Islet precursor cell (in vitro differentiated cells): ENCODE data around the gene TIMM22.
"Not testable (repeated sequence)": the region's sequence is repeated elsewhere in the genome, so short reads cannot be mapped to it uniquely, and the experiment has no call there.

Experiments
- DNase-seq: peaks from one replicate; pipeline ENCODE4 v3.0.0-alpha.2; 2018

TIMM22 gene

GRCh38 chr17:973053-973452, 23.9 kb upstream of the TIMM22 start:
- DNase-seq: peak; percentile 100

DNA sequence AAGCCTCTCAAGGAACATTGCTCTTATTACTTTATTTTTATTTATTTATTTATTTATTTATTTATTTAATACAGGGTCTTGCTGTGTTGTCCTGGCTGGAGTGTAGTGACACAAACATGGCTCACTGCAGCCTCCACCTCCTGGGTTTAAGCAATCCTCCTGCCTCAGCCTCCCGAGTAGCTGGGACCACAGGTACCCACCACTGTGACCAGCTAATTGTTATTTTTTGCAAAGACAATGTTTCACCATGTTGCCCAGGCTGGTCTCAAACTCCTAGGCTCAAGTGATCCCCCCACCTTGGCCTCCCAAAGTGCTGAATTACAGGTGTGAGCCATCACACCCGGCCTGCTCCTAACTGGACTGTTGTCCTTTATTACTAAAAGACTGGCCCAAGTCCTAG, 22.2 kb upstream of the TIMM22 start:
- DNase-seq: not testable (repeated sequence)

GRCh38 chr17:975371-975915, 21.5 kb upstream of the TIMM22 start:
- peak; percentile 60 for DNase-seq

GRCh38 chr17:976312-976711, 20.6 kb upstream of the TIMM22 start:
- DNase-seq: no peak

GRCh38 chr17:977166-977565, 19.8 kb upstream of the TIMM22 start:
- DNase-seq: peak; percentile 63

DNA sequence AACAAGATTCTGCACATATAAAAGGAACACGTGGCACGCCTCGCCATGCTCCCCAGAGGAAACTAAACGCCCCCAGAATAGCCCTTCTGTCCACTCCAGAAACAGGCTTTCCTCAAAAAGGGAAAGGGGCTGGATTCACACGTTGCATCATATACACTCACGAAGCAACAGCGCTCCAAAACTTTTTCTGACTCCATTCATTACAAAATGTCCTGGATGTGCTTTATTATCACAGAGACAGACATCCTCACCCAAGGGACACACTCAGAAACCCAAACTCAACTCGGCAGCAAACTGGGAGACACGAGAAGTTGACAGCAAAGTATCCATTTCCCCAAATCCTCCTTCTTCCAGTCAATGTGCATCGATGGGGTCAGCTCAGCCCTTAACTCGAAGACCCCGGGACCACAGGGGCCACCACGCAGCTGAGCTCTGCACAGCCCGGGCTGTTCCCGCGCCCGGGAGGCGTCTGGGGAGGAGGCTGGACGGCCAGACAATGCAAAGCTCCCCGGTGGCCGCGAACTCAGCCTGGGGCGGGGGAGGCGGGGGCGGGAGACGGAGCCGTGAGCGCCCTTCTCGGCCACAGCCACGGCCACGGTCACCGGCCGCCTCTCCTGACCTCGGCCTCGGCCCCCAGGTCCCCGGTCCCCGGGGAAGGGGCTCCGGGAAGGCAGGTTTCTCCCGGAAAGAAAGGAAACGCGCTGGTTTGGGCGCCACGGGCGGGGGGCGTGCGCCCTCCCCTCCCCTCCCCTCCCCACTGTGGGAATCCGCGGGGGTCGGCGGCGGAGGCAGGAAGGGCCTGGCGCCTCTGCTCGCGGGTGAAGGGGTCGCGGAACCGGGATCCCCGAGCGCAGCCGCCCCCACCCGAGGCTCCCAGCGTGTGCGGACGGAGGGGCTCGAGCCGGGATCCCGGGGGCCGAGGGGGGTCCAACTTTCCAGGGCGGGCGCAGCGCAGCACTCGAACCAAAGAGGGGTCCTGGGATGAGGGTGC, 18.5 kb upstream of the TIMM22 start:
- DNase-seq: peak; percentile 83

DNA sequence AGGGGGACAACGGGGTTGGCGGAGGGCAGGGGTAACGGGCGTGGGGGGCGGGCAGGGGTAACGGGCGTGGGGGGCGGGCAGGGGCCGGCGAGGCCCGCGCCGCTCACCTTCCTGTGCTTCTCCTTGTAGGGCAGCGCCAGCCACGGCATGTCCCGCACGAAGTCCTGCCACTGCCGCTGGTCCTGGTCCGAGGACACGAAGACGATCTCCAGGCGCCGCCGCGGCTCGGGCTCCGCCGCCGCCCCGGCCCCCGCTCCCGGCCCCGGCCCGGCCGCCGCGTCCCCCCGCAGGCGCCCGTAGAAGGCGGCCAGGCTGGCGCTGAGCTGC, 17.8 kb upstream of the TIMM22 start:
- no peak for DNase-seq

DNA sequence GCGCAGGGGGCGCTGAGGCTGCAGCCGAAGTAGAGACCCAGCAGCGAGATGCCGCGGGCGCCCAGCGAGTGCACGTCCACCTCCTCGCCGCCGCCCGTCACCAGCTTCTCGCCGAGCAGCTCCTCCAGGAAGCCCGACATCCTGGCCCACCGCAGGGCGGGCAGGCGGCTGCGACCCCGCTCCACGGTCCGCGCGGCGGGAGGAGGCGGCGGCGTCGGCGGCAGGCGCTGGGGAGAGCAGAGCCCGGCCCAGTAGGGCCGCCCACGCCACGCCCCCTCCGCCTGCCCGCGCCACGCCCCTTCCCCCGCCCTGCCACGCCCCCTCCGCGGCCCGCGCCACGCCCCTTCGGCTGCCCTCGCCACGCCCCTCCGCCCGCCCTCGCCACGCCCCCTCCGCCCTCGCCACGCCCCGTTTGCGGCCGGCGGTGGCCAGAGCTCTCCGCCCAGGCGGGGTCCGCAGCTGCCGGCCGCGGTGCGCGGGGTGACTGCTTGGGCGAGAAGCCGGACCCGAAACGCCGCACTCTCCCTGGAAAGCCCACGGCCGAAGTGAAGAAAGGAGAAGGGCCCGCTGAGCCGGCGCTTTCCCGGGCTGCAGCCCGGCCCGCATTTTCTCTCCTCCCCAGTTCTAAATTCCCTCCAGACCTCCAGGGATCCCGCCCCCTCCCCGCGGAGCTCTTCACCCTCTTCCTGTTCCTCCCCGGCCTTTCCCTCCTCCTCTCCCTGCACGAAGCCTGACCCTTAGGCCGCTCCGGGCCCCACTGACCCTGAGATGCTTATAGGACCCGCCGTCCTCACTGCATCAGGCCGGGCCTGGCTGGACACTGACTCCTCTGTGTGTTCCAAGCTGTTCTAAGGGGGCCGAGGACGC, 17.2 kb upstream of the TIMM22 start, which contains the start of gene NXN:
Gene NXN, minus strand, starts transcription at position 238 of the 867 bp plus-strand sequence.
- peak; percentile 96 for DNase-seq

- DNase-seq: peak; percentile 93
Observed at GRCh38 chr17:980406-981291, 16.3 kb upstream of the TIMM22 start.

DNA sequence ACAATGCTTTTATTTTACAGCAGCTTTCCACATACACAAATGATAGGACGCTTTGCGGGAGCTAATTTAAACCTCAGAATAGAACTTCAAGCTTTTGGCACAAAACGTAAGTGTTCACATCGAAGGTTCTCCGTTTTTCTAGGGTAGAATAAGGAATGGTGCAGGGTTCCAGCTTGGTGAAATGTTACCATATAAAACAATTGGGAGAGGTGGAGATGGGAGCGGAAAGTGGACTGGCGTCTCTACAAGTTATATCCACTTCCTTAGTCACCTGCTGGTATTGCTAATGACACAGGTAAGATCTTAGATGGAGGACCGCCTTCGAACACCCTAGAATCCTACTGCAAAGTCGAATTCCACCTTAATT, 15.7 kb upstream of the TIMM22 start:
- no peak for DNase-seq

- DNase-seq: no peak
Observed at GRCh38 chr17:983921-984320, 13.0 kb upstream of the TIMM22 start.

GRCh38 chr17:986322-986929, 10.5 kb upstream of the TIMM22 start:
- DNase-seq: peak; percentile 89

- no peak for DNase-seq
Observed at GRCh38 chr17:987931-988330, 9.0 kb upstream of the TIMM22 start.

- DNase-seq: no peak
Observed at GRCh38 chr17:988561-988960, 8.4 kb upstream of the TIMM22 start.

DNA sequence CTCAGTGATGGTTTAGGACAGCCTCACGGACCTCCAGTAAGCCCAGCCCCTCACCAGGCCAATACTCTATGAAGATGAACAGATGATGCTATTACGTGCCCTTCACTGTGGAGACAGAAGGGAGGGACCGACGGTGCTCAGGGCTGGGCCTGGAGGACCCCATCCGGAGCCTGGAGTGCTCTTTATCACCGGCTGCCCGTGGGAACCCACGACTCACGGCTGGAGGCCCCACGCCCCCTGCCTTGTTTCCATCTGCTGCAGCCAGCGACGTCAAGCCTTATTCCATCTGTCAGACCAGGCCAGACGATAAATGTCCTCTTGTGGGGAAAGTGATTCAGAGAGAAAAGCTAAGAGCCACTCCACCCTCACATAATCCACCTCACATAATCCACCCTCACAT, 4.0 kb upstream of the TIMM22 start:
- peak; percentile 48 for DNase-seq

DNA sequence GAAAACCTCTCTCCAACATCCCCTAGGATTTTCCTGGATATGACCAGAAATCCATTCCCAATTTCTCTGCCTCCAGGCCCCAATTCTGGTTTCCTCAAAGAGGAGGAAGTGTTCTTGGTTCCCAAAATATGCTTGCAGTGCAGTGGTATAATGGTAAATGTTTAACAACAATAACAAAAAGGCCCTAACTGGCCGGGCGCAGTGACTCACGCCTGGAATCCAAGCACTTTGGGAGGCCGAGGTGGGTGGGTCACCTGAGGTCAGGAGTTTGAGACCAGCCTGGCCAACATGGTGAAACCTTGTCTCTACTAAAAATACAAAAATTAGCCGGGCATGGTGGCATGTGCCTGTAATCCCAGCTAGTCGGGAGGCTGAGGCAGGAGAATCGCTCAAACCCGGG, 1.6 kb upstream of the TIMM22 start:
- not testable (repeated sequence) for DNase-seq

- no peak for DNase-seq
Observed at GRCh38 chr17:998111-998510, 1.2 kb downstream of the TIMM22 start.

DNA sequence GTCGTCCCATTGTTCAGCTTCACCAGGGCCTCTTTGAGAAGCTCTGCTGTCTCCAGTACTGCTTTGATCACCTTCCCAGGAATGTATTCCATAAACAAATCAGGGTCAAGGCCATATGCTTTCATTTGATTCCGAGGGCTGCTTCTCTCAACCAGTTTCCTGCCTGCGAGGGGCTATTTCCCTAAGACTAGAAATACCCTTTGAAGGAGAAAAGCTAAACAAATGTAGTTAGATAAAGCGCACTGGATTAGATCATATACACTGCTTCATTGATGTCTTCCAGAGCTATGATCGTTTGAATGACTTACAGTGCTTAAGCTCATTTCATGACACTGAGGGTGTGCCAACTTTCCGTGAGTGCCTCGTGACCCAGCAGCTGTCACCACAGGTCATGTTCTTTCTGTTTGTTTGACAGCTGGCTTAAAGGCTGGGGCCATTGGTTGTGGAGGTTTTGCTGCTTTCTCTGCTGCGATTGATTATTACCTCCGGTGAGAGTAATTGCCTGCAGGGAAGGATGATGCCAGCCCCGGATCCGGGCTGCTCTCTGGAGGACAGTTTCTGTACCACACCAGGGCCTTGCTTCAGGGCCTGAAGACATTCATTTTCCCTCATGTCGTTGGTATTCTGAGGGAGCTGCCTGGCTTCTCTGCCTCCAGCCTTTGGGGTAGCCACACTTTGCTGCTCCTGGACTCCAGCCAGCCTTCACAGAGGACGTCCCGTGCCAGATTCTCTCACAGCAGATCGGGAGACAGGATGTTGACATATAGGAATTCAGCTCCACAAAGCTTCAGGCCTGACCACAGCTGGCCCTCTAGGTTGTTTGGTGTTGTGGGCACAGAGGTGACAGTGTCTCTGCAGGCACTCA, 3.9 kb downstream of the TIMM22 start:
- DNase-seq: peak; percentile 78

DNA sequence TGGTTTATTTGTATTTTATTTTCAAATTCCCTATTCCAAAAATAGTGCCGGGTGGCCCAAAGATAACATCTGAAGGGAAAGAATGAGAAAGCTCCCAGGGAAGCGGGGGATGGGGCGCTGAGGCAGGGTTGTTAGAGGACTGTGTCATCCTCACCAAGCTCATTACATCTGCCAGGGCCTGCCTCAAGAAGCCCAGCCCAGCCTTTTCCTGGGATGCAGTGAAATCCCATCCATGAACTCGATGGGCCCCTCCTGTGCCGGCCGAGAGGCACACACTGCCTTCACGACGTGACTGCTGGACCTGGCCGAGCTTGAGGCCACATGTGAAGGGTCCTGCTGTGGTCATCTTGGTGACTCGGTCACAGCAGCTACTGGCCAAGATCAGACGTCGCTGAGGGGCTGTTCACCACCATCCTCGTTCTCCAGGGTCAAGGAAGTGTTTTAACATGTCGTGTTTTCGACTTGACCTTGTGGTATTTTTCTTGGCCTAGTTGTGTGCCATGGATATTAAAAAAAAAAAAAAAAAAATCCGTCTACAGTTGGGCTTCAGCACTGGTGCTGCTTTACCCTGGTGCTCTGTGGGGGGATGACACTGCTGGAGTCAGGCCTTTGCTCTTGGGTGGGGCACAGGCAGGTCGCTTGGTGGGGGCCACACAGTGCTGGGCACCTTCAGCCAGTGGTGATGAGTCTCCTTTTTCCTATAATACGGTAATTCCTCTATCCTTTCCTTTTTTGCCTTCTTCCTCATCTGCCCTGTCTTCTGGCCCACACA, 4.9 kb downstream of the TIMM22 start:
- DNase-seq: peak; percentile 81

- DNase-seq: no peak
Observed at GRCh38 chr17:1002412-1002753, 5.5 kb downstream of the TIMM22 start.
